Stimulated activated CD8-positive, alpha-beta memory T cell treated with anti-CD3 and anti-CD28 coated beads, Interleukin-4, amount 100 ng/mL, for 1 hour (primary cell): ENCODE data around the gene MACROD1.
"Not testable (repeated sequence)": the region's sequence is repeated elsewhere in the genome, so short reads cannot be mapped to it uniquely, and the experiment has no call there.

Experiments used
- DNase-seq, 2 donors: peaks; one replicate each; pipeline ENCODE4 v3.0.0-alpha.2; 2020; ENCODE audit warnings: low read depth in 2 of 2, low spot score in 1 of 2

Gene MACROD1

GRCh38 chr11:64058494-64058893 is 107.4 kb downstream of the MACROD1 start:
- DNase-seq, result no peak

- DNase-seq, result no peak
Measured at GRCh38 chr11:64057890-64058289, 108.0 kb downstream of the MACROD1 start.

- no peak for DNase-seq
Measured at GRCh38 chr11:64056861-64057260, 109.1 kb downstream of the MACROD1 start.

- DNase-seq, result no peak
Measured at GRCh38 chr11:64056213-64056785, 109.6 kb downstream of the MACROD1 start.

- DNase-seq, result no peak
Measured at GRCh38 chr11:64055077-64055476, 110.8 kb downstream of the MACROD1 start.

GRCh38 chr11:64053699-64054098 is 112.2 kb downstream of the MACROD1 start:
- no peak for DNase-seq

- DNase-seq, result no peak
Measured at GRCh38 chr11:64052938-64053622, 112.8 kb downstream of the MACROD1 start.

- no peak for DNase-seq
Measured at GRCh38 chr11:64052436-64052835, 113.5 kb downstream of the MACROD1 start.

- DNase-seq, result no peak
Measured at GRCh38 chr11:64051297-64051696, 114.6 kb downstream of the MACROD1 start.

GRCh38 chr11:64049509-64049908 is 116.4 kb downstream of the MACROD1 start:
- no peak for DNase-seq

- DNase-seq, result no peak
Measured at GRCh38 chr11:64048042-64048854, 117.7 kb downstream of the MACROD1 start.

GRCh38 chr11:64047373-64047772 is 118.5 kb downstream of the MACROD1 start:
- DNase-seq, result not testable (repeated sequence)

GRCh38 chr11:64045700-64046099 is 120.2 kb downstream of the MACROD1 start:
- no peak for DNase-seq

GRCh38 chr11:64044730-64045393 is 121.1 kb downstream of the MACROD1 start:
- DNase-seq, result no peak

- DNase-seq, result no peak
Measured at GRCh38 chr11:64043545-64043944, 122.4 kb downstream of the MACROD1 start.

GRCh38 chr11:64042301-64042700 is 123.6 kb downstream of the MACROD1 start:
- DNase-seq, result no peak

- no peak for DNase-seq
Measured at GRCh38 chr11:64041846-64042245, 124.1 kb downstream of the MACROD1 start.

GRCh38 chr11:64040684-64041322 is 125.1 kb downstream of the MACROD1 start:
- DNase-seq, result no peak

- no peak for DNase-seq
Measured at GRCh38 chr11:64039012-64039665, 126.8 kb downstream of the MACROD1 start.

GRCh38 chr11:64038500-64038899 is 127.4 kb downstream of the MACROD1 start:
- no peak for DNase-seq
